ENCODE measurements around the gene PITPNM3. TPM values are rescaled to one million over a fixed set of nuclear protein-coding genes. Genes with fewer than 3 reads are reported as not detected.

The PITPNM3 gene
- total and polyA plus RNA-seq, 2 of the 13 experiments (the other 11 are each of a cell fraction or from before 2014, with no cell fraction given), result 0.13 to 0.29 TPM

- H3K27ac ChIP-seq (ENCODE audit: extremely low read length, insufficient read depth, low read length), result no peak overlapping the region
- FAIRE-seq (no peak), DNase-seq (ENCODE audit: low spot score) (no peak), ATAC-seq (no peak)
- intact Hi-C loops (cut with micrococcal nuclease; ENCODE audit: unreplicated experiment), result loop anchor here (10.0 kb wide), 1 partner anchor 77 kb away; no protein-coding TSS in a partner anchor
- H3K4me3 ChIP-seq (replicated peaks in 1 of 3; ENCODE audit: insufficient read depth in 1 of 3, low read depth in 2 of 3, low read length in 3 of 3), result no peak overlapping the region
- ChIA-PET CTCF (ENCODE audit: low intra/inter-chr PET ratio, low total read pairs) (no interaction called here), POLR2A (no interaction called here)
- no peak overlapping the region for H3K4me2 ChIP-seq (ENCODE audit: low read depth, low read length)
- no peaks in the 10 kb centered on the region for H3K9me3 ChIP-seq (ENCODE audit: low read length)
- no peak overlapping the region for H3K9ac ChIP-seq (ENCODE audit: insufficient read depth, low read depth, low read length)
- in situ Hi-C loops (cut with HindIII; ENCODE audit: extremely low pct_ligation_motif_present, low pct_unique_long_range_greater_than_20kb), result no loop called here
- no TSS peak for BruUV-seq (replicated peaks)
- 72% methylated on average over 5 of the region's 5 CpGs for WGBS (ENCODE audit: low lambda C conversion rate)
- H3K36me3 ChIP-seq (replicated peaks in 1 of 2; ENCODE audit: control insufficient read depth in 1 of 2, insufficient read depth in 2 of 2, low read length in 2 of 2), result no peaks in the 10 kb centered on the region
- TF ChIP-seq SAFB2 (CRISPR knock-in tag; IDR thresholded peaks at IDR 0.05; ENCODE audit: borderline replicate concordance, low read depth) (no peak), REL (CRISPR knock-in tag; conservative IDR thresholded peaks at IDR 0.05) (no peak), MAFK (conservative IDR thresholded peaks at IDR 0.05 in 1 of 2, IDR thresholded peaks at IDR 0.05 in 1 of 2; ENCODE audit: low read length in 2 of 2) (no peak), ISL2 (CRISPR knock-in tag; IDR thresholded peaks at IDR 0.05) (no peak), ZNF552 (CRISPR knock-in tag; IDR thresholded peaks at IDR 0.05; ENCODE audit: borderline replicate concordance) (no peak), REXO4 (CRISPR knock-in tag; IDR thresholded peaks at IDR 0.05; ENCODE audit: borderline replicate concordance) (no peak), YEATS2 (CRISPR knock-in tag; IDR thresholded peaks at IDR 0.05; ENCODE audit: borderline replicate concordance) (no peak), MBNL3 (CRISPR knock-in tag; conservative IDR thresholded peaks at IDR 0.05) (no peak), PAX8 (CRISPR knock-in tag; IDR thresholded peaks at IDR 0.05; ENCODE audit: borderline replicate concordance) (no peak), RBM39 (IDR thresholded peaks at IDR 0.05; ENCODE audit: low read depth, low read length, poor library complexity, severe bottlenecking) (no peak)
- no peaks in the 10 kb centered on the region for H4K20me1 ChIP-seq (ENCODE audit: insufficient read depth, low read length)
- no peaks in the 10 kb centered on the region for H3K79me2 ChIP-seq (ENCODE audit: insufficient read depth, low read length)
- H2AFZ ChIP-seq (ENCODE audit: low read length), result no peak overlapping the region
- peaks cover 0 to 30% of the 10 kb centered on the region in 2 experiments; a peak in 4 of 5 replicates for H3K27me3 ChIP-seq (ENCODE audit: control insufficient read depth in 1 of 2, insufficient read depth in 2 of 2, low read length in 2 of 2)
- H3K4me1 ChIP-seq (ENCODE audit: insufficient read depth, low read length), result peaks cover 24% of the 10 kb centered on the region
Observed at GRCh38 chr17:6551356-6551755, 5.0 kb downstream of the PITPNM3 start.

Measured in HepG2 (cell line).